Spleen (tissue), 11 donors: ENCODE results near the gene MYCN. TPM values are rescaled to one million over a fixed set of nuclear protein-coding genes. Genes with fewer than 3 reads are reported as not detected.

ENCODE experiments used
- DNase-seq: peaks from one replicate; pipeline ENCODE4 v3.0.0-alpha.2; 2020
- H3K27ac ChIP-seq, 8 donors: fragments of 200-600 bp; sonication (generic) in 7 of 8; 1 replicate in 4 of 8; 2 replicates in 4 of 8; pipeline versions ENCODE4 v1.5.0 to v1.8.0; 2016 to 2021; ENCODE audit warnings: inconsistent platforms in 4 of 8, mild to moderate bottlenecking in 4 of 8, moderate library complexity in 1 of 8
- H3K27me3 ChIP-seq, 7 donors: fragments of 200-600 bp; sonication (generic) in 6 of 7; replicated peaks in 1 of 7; 1 replicate in 4 of 7; 2 replicates in 3 of 7; pipeline versions ENCODE4 v1.5.0 to v1.8.0; 2016 to 2021; ENCODE audit warnings: inconsistent platforms in 3 of 7, mild to moderate bottlenecking in 1 of 7
- H3K36me3 ChIP-seq, 6 donors: fragments of 200-600 bp; sonication (generic) in 5 of 6; 1 replicate in 4 of 6; 2 replicates in 2 of 6; pipeline versions ENCODE4 v1.5.0 to v1.8.0; 2016 to 2021; ENCODE audit warnings: inconsistent platforms in 2 of 6
- H3K4me1 ChIP-seq, 6 donors: fragments of 200-600 bp; sonication (generic) in 5 of 6; 1 replicate in 3 of 6; 2 replicates in 3 of 6; pipeline versions ENCODE4 v1.5.0 to v1.8.0; 2016 to 2021; ENCODE audit warnings: inconsistent platforms in 3 of 6
- H3K4me3 ChIP-seq, 8 donors: fragments of 200-600 bp; sonication (generic) in 7 of 8; 1 replicate in 4 of 8; 2 replicates in 4 of 8; pipeline versions ENCODE4 v1.5.0 to v1.8.0; 2016 to 2021; ENCODE audit warnings: inconsistent platforms in 4 of 8, mild to moderate bottlenecking in 4 of 8, moderate library complexity in 2 of 8
- H3K9me3 ChIP-seq, 8 donors: fragments of 200-600 bp; sonication (generic) in 7 of 8; 1 replicate in 4 of 8; 2 replicates in 4 of 8; pipeline versions ENCODE4 v1.5.0 to v1.8.0; 2016 to 2021; ENCODE audit warnings: inconsistent platforms in 4 of 8
- CTCF ChIP-seq, 11 experiments: fragments of 200-600 bp in 7 of 11; fragments of 450-650 bp in 4 of 11; sonication (generic) in 4 of 11; IDR thresholded peaks in 8 of 11; conservative IDR thresholded peaks in 3 of 11; 1 replicate in 7 of 11; 2 replicates in 4 of 11; pipeline versions ENCODE4 v1.4.0 to v1.8.0; 2016 to 2021; ENCODE audit warnings: antibody characterized with exemption in 11 of 11, inconsistent platforms in 4 of 11, mild to moderate bottlenecking in 1 of 11
- POLR2A ChIP-seq, 3 donors: fragments of 450-650 bp; IDR thresholded peaks; one replicate each; pipeline ENCODE4 v1.5.1; 2017; ENCODE audit warnings: antibody characterized with exemption in 3 of 3, mild to moderate bottlenecking in 1 of 3
- POLR2AphosphoS5 ChIP-seq, 3 donors: sonication (generic); formaldehyde crosslinking; IDR thresholded peaks; one replicate each; pipeline ENCODE4 v1.5.1; 2017; ENCODE audit warnings: antibody characterized with exemption in 3 of 3
- WGBS, 5 donors: extraction: QIAGEN DNeasy Blood & Tissue Kit in 3 of 5; methylation state at CpG; one replicate each; pipeline versions ENCODE4 v1.1.5 to v1.1.7; 2013 to 2018; 5-methylcytosine and 5-hydroxymethylcytosine counted together
- intact Hi-C: fragments of 100-400 bp; cut with DNase I; formaldehyde crosslinking; loops from one replicate; pipeline ENCODE4 v1.15.0; 2023; ENCODE audit warnings: low total_unique reads
- polyA plus RNA-seq, 3 donors: library from polyadenylated mRNA; stranded (reverse); fragments of 200-250 nt; gene quantifications; one replicate each; pipeline ENCODE4 v1.2.1, GENCODE V29; 2013
- total RNA-seq, 7 donors: library from RNA; depleted of rRNA in 3 of 7; stranded (reverse); fragments of >200 nt in 3 of 7; fragmentation: NEBNext Ultra II Directional in 4 of 7; extraction: Animal tissue kit (Norgen Biotek cat#: 25700) in 4 of 7; gene quantifications; one replicate each; pipeline versions ENCODE4 v1.1.0 to v1.2.1, GENCODE V29; 2016 to 2021
- donor health status: healthy with polysubstance abuse.
- donor health status: DM: no; HTN: no; CAD: no; lungs with moderate emphysema.
- donor health status: DM: no; HTN: no; CAD: no.
- donor health status: Bipolar disorder and iron deficiency.
- donor health status: healthy.
- donor health status: DM: no; HTN: no; CAD: no.
- donor health status: DM: yes; HTN: yes; CAD: no.

MYCN gene
- total and polyA plus RNA-seq, 10 donors: 0.03 to 1.3 (median 0.33) TPM; not detected in 2

GRCh38 chr2:15895615-15896469 is 44.5 kb upstream of the MYCN start:
- H3K36me3 ChIP-seq: no peaks in the 10 kb centered on the region
- H3K4me1 ChIP-seq: no peaks in the 10 kb centered on the region
- intact Hi-C loops: no loop called here
- 80 to 87% (median 83%) methylated on average over 7 of the region's 7 CpGs for WGBS, 5 donors
- H3K9me3 ChIP-seq: peaks cover 0 to 26% (median 15%) of the 10 kb centered on the region in 8 donors
- TF ChIP-seq CTCF (IDR thresholded peaks at IDR 0.05 in 8 of 11, conservative IDR thresholded peaks at IDR 0.05 in 3 of 11) (no peak), POLR2A (IDR thresholded peaks at IDR 0.05) (no peak), POLR2AphosphoS5 (IDR thresholded peaks at IDR 0.05) (no peak)
- DNase-seq: no peak
- no peak overlapping the region for H3K4me3 ChIP-seq
- no peaks in the 10 kb centered on the region for H3K27me3 ChIP-seq
- H3K27ac ChIP-seq: no peak overlapping the region

- no peaks in the 10 kb centered on the region for H3K4me1 ChIP-seq
- H3K27ac ChIP-seq: no peak overlapping the region
- H3K36me3 ChIP-seq: no peaks in the 10 kb centered on the region
- intact Hi-C loops: no loop called here
- no peak overlapping the region for H3K4me3 ChIP-seq
- no peak for TF ChIP-seq POLR2A (IDR thresholded peaks at IDR 0.05)
- TF ChIP-seq POLR2AphosphoS5 (IDR thresholded peaks at IDR 0.05): no peak
- TF ChIP-seq CTCF (IDR thresholded peaks at IDR 0.05 in 8 of 11, conservative IDR thresholded peaks at IDR 0.05 in 3 of 11): no peak
- H3K9me3 ChIP-seq: peaks cover 0 to 35% (median 19%) of the 10 kb centered on the region in 8 donors
- no peaks in the 10 kb centered on the region for H3K27me3 ChIP-seq
- no peak for DNase-seq
- WGBS, 5 donors: 84 to 97% (median 94%) methylated on average over 4 of the region's 4 CpGs
These were observed 43.5 kb upstream of the MYCN start for GRCh38 chr2:15896859-15897258.

- no peak overlapping the region for H3K27ac ChIP-seq
- no peak overlapping the region for H3K4me3 ChIP-seq
- DNase-seq: no peak
- TF ChIP-seq POLR2A (IDR thresholded peaks at IDR 0.05): no peak
- no peak for TF ChIP-seq CTCF (IDR thresholded peaks at IDR 0.05 in 8 of 11, conservative IDR thresholded peaks at IDR 0.05 in 3 of 11)
- TF ChIP-seq POLR2AphosphoS5 (IDR thresholded peaks at IDR 0.05): no peak
- no peaks in the 10 kb centered on the region for H3K27me3 ChIP-seq
- peaks cover 0 to 39% (median 19%) of the 10 kb centered on the region in 8 donors for H3K9me3 ChIP-seq
- H3K36me3 ChIP-seq: no peaks in the 10 kb centered on the region
- no peaks in the 10 kb centered on the region for H3K4me1 ChIP-seq
- 82 to 95% (median 88%) methylated on average over 4 of the region's 4 CpGs for WGBS, 5 donors
- intact Hi-C loops: no loop called here
These were observed 42.8 kb upstream of the MYCN start for GRCh38 chr2:15897431-15898098.

- Histone ChIP-seq H3K27ac (no peak overlapping the region), H3K9me3 (peaks cover 0 to 39% (median 19%) of the 10 kb centered on the region in 8 donors), H3K27me3 (peaks cover 0 to 3% (median 0%) of the 10 kb centered on the region in 7 donors), H3K4me3 (no peak overlapping the region), H3K36me3 (no peaks in the 10 kb centered on the region), H3K4me1 (no peaks in the 10 kb centered on the region)
- WGBS, 5 donors: 93 to 97% (median 97%) methylated on average over 2 of the region's 2 CpGs
- no peak for DNase-seq
- intact Hi-C loops: no loop called here
- no peak for TF ChIP-seq POLR2AphosphoS5 (IDR thresholded peaks at IDR 0.05)
- TF ChIP-seq CTCF (IDR thresholded peaks at IDR 0.05 in 8 of 11, conservative IDR thresholded peaks at IDR 0.05 in 3 of 11): no peak
These were observed 41.1 kb upstream of the MYCN start for GRCh38 chr2:15899327-15899612.
